ENCODE measurements around the gene GAS7. TPM values are rescaled to one million over a fixed set of nuclear protein-coding genes. Genes with fewer than 3 reads are reported as not detected.

Gene GAS7
- total and polyA plus RNA-seq, 2 donors (not counting 1 experiment from before 2014, with no cell fraction given) = 3.4 to 13.6 TPM

- Mint-ChIP-seq H3K9me3 (ENCODE audit: insufficient read depth) (no peaks in the 10 kb centered on the region), H3K4me1 (peaks cover 51% of the 10 kb centered on the region), H3K27ac (no peak overlapping the region), H3K4me3 (no peak overlapping the region), H3K27me3 (no peaks in the 10 kb centered on the region)
- 97% methylated on average over 9 of the region's 13 CpGs for WGBS (ENCODE audit: insufficient coverage)
- Histone ChIP-seq H3K4me1 (ENCODE audit: control insufficient read depth in 2 of 2, insufficient read depth in 2 of 2, low read length in 2 of 2) (peaks cover 39 to 48% of the 10 kb centered on the region in 2 donors), H4K20me1 (ENCODE audit: control insufficient read depth, insufficient read depth, low read length, poor library complexity, severe bottlenecking) (no peaks in the 10 kb centered on the region), H3K27me3 (replicated peaks in 1 of 4; ENCODE audit: control extremely low read depth in 1 of 4, control insufficient read depth in 3 of 4, insufficient read depth in 4 of 4, low read length in 3 of 4) (peaks cover 0 to 4% (median 0%) of the 10 kb centered on the region in 4 experiments), H3K36me3 (replicated peaks in 1 of 2; ENCODE audit: control extremely low read depth in 1 of 2, control insufficient read depth in 1 of 2, extremely low read depth in 1 of 2, insufficient read depth in 2 of 2, low read length in 1 of 2) (no peaks in the 10 kb centered on the region), H3K4me2 (replicated peaks; ENCODE audit: low read depth, low read length, poor library complexity, severe bottlenecking) (no peak overlapping the region), H3K9me3 (ENCODE audit: control extremely low read depth in 1 of 3, control insufficient read depth in 2 of 3, insufficient read depth in 1 of 3, low read length in 2 of 3) (no peaks in the 10 kb centered on the region), H3K9ac (ENCODE audit: low read length) (no peak overlapping the region), H3K4me3 (ENCODE audit: control extremely low read depth in 1 of 5, extremely low read depth in 1 of 5, insufficient read depth in 1 of 5, low read depth in 2 of 5, low read length in 4 of 5) (no peak overlapping the region), H3K79me2 (ENCODE audit: control insufficient read depth, insufficient read depth, low read length) (peaks cover 3% of the 10 kb centered on the region), H3K27ac (ENCODE audit: low read length in 2 of 2) (no peak overlapping the region), H2AFZ (ENCODE audit: insufficient read depth, low read depth, low read length, poor library complexity, severe bottlenecking) (no peak overlapping the region)
- intact Hi-C loops (cut with micrococcal nuclease) = no loop called here
- DNase-seq (no peak), ATAC-seq (ENCODE audit: low read depth) (no peak)
- ChIA-PET CTCF (no interaction called here), POLR2A (no interaction called here)
- TF ChIP-seq, protein P1, sequence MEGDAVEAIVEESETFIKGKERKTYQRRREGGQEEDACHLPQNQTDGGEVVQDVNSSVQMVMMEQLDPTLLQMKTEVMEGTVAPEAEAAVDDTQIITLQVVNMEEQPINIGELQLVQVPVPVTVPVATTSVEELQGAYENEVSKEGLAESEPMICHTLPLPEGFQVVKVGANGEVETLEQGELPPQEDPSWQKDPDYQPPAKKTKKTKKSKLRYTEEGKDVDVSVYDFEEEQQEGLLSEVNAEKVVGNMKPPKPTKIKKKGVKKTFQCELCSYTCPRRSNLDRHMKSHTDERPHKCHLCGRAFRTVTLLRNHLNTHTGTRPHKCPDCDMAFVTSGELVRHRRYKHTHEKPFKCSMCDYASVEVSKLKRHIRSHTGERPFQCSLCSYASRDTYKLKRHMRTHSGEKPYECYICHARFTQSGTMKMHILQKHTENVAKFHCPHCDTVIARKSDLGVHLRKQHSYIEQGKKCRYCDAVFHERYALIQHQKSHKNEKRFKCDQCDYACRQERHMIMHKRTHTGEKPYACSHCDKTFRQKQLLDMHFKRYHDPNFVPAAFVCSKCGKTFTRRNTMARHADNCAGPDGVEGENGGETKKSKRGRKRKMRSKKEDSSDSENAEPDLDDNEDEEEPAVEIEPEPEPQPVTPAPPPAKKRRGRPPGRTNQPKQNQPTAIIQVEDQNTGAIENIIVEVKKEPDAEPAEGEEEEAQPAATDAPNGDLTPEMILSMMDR (IDR thresholded peaks at IDR 0.05) = no peak
- TF ChIP-seq EZH2 (IDR thresholded peaks at IDR 0.05; ENCODE audit: borderline replicate concordance, insufficient read depth, low read depth, low read length, poor library complexity, severe bottlenecking) = no peak
These were observed 143.0 kb downstream of the GAS7 start for GRCh38 chr17:10055262-10055975.

DNA sequence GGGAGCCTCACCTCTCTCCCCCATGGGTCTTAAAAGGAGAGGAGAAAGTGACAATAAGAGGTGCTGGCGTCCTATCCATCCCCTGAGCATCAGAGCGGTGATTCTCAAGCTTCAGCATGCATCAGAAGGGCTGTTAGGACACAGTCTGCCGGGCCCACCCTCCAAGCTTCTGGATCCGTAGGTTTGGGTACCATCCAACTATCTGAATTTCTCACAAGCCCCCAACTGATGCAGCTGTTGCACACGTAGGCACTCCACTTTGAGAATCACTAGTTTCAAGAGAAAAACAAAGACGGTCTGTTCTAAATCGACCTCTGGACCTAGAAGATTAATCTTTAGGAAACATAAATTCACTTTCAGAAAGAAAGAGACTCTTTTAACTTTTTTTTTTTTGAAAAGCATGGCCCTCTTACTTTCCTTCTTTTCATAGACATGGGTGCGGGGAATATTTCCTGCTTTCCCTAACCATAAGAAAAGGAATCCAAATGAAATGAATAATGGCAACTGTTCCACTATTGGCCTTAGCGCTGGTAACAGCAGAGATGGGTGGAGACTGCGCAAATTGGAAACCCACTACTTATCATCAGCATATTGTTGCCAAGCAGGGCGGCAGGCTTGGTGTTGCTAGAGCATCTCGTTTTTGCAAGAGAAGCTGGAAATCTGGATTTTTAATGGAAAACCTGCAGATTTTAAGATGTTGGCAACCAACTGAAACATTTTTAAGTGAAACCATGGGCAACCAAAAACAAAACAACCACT, 144.4 kb downstream of the GAS7 start:
- Histone ChIP-seq H4K20me1 (ENCODE audit: control insufficient read depth, insufficient read depth, low read length, poor library complexity, severe bottlenecking) (no peaks in the 10 kb centered on the region), H2AFZ (ENCODE audit: insufficient read depth, low read depth, low read length, poor library complexity, severe bottlenecking) (no peak overlapping the region), H3K36me3 (replicated peaks in 1 of 2; ENCODE audit: control extremely low read depth in 1 of 2, control insufficient read depth in 1 of 2, extremely low read depth in 1 of 2, insufficient read depth in 2 of 2, low read length in 1 of 2) (no peaks in the 10 kb centered on the region), H3K79me2 (ENCODE audit: control insufficient read depth, insufficient read depth, low read length) (peaks cover 3% of the 10 kb centered on the region), H3K27ac (ENCODE audit: low read length in 2 of 2) (no peak overlapping the region), H3K4me1 (ENCODE audit: control insufficient read depth in 2 of 2, insufficient read depth in 2 of 2, low read length in 2 of 2) (peaks cover 29 to 37% of the 10 kb centered on the region in 2 donors), H3K4me3 (ENCODE audit: control extremely low read depth in 1 of 5, extremely low read depth in 1 of 5, insufficient read depth in 1 of 5, low read depth in 2 of 5, low read length in 4 of 5) (no peak overlapping the region), H3K9me3 (ENCODE audit: control extremely low read depth in 1 of 3, control insufficient read depth in 2 of 3, insufficient read depth in 1 of 3, low read length in 2 of 3) (no peaks in the 10 kb centered on the region), H3K9ac (ENCODE audit: low read length) (no peak overlapping the region), H3K4me2 (replicated peaks; ENCODE audit: low read depth, low read length, poor library complexity, severe bottlenecking) (no peak overlapping the region), H3K27me3 (replicated peaks in 1 of 4; ENCODE audit: control extremely low read depth in 1 of 4, control insufficient read depth in 3 of 4, insufficient read depth in 4 of 4, low read length in 3 of 4) (peaks cover 0 to 4% (median 0%) of the 10 kb centered on the region in 4 experiments)
- intact Hi-C loops (cut with micrococcal nuclease) = loop anchor here (2.0 to 5.0 kb wide), 2 partner anchors 37 to 61 kb away; no protein-coding TSS in a partner anchor
- 96% methylated on average over 4 of the region's 12 CpGs for WGBS (ENCODE audit: insufficient coverage)
- no peak for ATAC-seq (ENCODE audit: low read depth)
- no peak for DNase-seq
- ChIA-PET POLR2A (interaction anchor here (0.6 kb wide), 1 partner anchor 15 kb away, joined by 3 read pairs; no protein-coding TSS in a partner anchor), CTCF (no interaction called here)
- no peak overlapping the region for H3K27ac Mint-ChIP-seq
- no peaks in the 10 kb centered on the region for H3K27me3 Mint-ChIP-seq
- H3K4me1 Mint-ChIP-seq = peaks cover 40% of the 10 kb centered on the region
- TF ChIP-seq, protein P1 (IDR thresholded peaks at IDR 0.05) = no peak
- TF ChIP-seq EZH2 (IDR thresholded peaks at IDR 0.05; ENCODE audit: borderline replicate concordance, insufficient read depth, low read depth, low read length, poor library complexity, severe bottlenecking) = no peak
- no peaks in the 10 kb centered on the region for H3K9me3 Mint-ChIP-seq (ENCODE audit: insufficient read depth)
- H3K4me3 Mint-ChIP-seq = no peak overlapping the region

Measured in B cell (primary cell).